Germinal center (tissue), 1 donor: Measurements from ENCODE around the gene TIAM2.

ENCODE experiments used
- DNase-seq: peaks from one replicate; pipeline ENCODE4 v3.0.0; 2012; ENCODE audit warnings: mixed read lengths, low spot score

The TIAM2 gene

GRCh38 chr6:155130161-155130853 lies 135.2 kb downstream of the TIAM2 start:
- no peak for DNase-seq

GRCh38 chr6:155132617-155133016 lies 137.5 kb downstream of the TIAM2 start:
- no peak for DNase-seq

GRCh38 chr6:155141002-155141401 lies 145.9 kb downstream of the TIAM2 start:
- no peak for DNase-seq

- DNase-seq: no peak
These were observed 146.4 kb downstream of the TIAM2 start for GRCh38 chr6:155141512-155141911.

- no peak for DNase-seq
These were observed 147.3 kb downstream of the TIAM2 start for GRCh38 chr6:155142168-155143028.

- no peak for DNase-seq
These were observed 148.0 kb downstream of the TIAM2 start for GRCh38 chr6:155143029-155143577.

GRCh38 chr6:155143578-155144106 lies 148.5 kb downstream of the TIAM2 start:
- no peak for DNase-seq

- no peak for DNase-seq
These were observed 151.1 kb downstream of the TIAM2 start for GRCh38 chr6:155146205-155146604.

- DNase-seq: no peak
These were observed 153.0 kb downstream of the TIAM2 start for GRCh38 chr6:155147958-155148663.

- no peak for DNase-seq
These were observed 156.0 kb downstream of the TIAM2 start for GRCh38 chr6:155150967-155151671.

- DNase-seq: no peak
These were observed 157.3 kb downstream of the TIAM2 start for GRCh38 chr6:155152211-155153076.

- no peak for DNase-seq
These were observed 159.2 kb downstream of the TIAM2 start for GRCh38 chr6:155154158-155154830.

- no peak for DNase-seq
These were observed 160.8 kb downstream of the TIAM2 start for GRCh38 chr6:155155787-155156447.

- DNase-seq: no peak
These were observed 162.0 kb downstream of the TIAM2 start for GRCh38 chr6:155157101-155157500.

GRCh38 chr6:155158030-155158843 lies 163.1 kb downstream of the TIAM2 start:
- DNase-seq: no peak

- no peak for DNase-seq
These were observed 167.6 kb downstream of the TIAM2 start for GRCh38 chr6:155162682-155163081.

GRCh38 chr6:155163601-155164000 lies 168.5 kb downstream of the TIAM2 start:
- no peak for DNase-seq

GRCh38 chr6:155165029-155165710 lies 170.1 kb downstream of the TIAM2 start:
- DNase-seq: no peak
